SJSA1 (cell line): ENCODE measurements around the gene ATXN7L2. TPM values are rescaled to one million over a fixed set of nuclear protein-coding genes. Genes with fewer than 3 reads are reported as not detected.

Experiments used
- total RNA-seq: library from RNA; depleted of rRNA; stranded (reverse); fragments of >200 nt; shearing (Covaris generic); gene quantifications from 2 replicates; pipeline ENCODE4 v1.2.3, GENCODE V29; 2014; rRNA removed

ATXN7L2 gene
- total RNA-seq, 1 experiment from 2014 or later = 5.7 TPM

Other genes with a start within 250 kb of the ATXN7L2 start
- gene CELSR2, start 234.4 kb upstream of the ATXN7L2 start, total RNA-seq = 0.11 TPM in 1 of 2 replicates, not detected in the other
- gene PSRC1, start 200.8 kb upstream of the ATXN7L2 start, total RNA-seq = 94.1 and 137 TPM in 2 replicates
- not detected in 2 replicates for gene MYBPHL, start 176.9 kb upstream of the ATXN7L2 start, total RNA-seq
- gene SORT1, start 86.0 kb upstream of the ATXN7L2 start, total RNA-seq = 7.7 and 11.2 TPM in 2 replicates
- 104 and 107 TPM in 2 replicates for gene PSMA5, start 57.5 kb upstream of the ATXN7L2 start, total RNA-seq
- gene SYPL2, start 17.4 kb upstream of the ATXN7L2 start, total RNA-seq = 0.11 TPM in 1 of 2 replicates, not detected in the other
- gene CYB561D1, start 10.2 kb downstream of the ATXN7L2 start, total RNA-seq = 3.5 and 5.5 TPM in 2 replicates
- gene AMIGO1, start 25.8 kb downstream of the ATXN7L2 start, total RNA-seq = 0.41 and 0.55 TPM in 2 replicates
- 0.34 TPM in 1 of 2 replicates, not detected in the other for gene GPR61, start 56.0 kb downstream of the ATXN7L2 start, total RNA-seq
- 13.1 and 17.9 TPM in 2 replicates for gene GNAI3, start 64.7 kb downstream of the ATXN7L2 start, total RNA-seq
- 0.16 TPM in 1 of 2 replicates, not detected in the other for gene GNAT2, start 135.7 kb downstream of the ATXN7L2 start, total RNA-seq
- 47.6 and 49.2 TPM in 2 replicates for gene AMPD2, start 135.9 kb downstream of the ATXN7L2 start, total RNA-seq
- gene GSTM4, start 172.2 kb downstream of the ATXN7L2 start, total RNA-seq = 18.8 and 26.7 TPM in 2 replicates
- 4.1 and 19.3 TPM in 2 replicates for gene GSTM2, start 184.2 kb downstream of the ATXN7L2 start, total RNA-seq
- 19.0 and 26.8 TPM in 2 replicates for gene GSTM1, start 203.9 kb downstream of the ATXN7L2 start, total RNA-seq
- not detected in 2 replicates for gene GSTM5, start 228.3 kb downstream of the ATXN7L2 start, total RNA-seq